GM21528 (cell line): ENCODE data around the gene PFDN1.
"Not testable (repeated sequence)": the region's sequence is repeated elsewhere in the genome, so short reads cannot be mapped to it uniquely, and the experiment has no call there.

Experiments
- ATAC-seq: cut with Tn5 transposase; IDR thresholded peaks from one replicate; pipeline ENCODE4 v1.9.1; 2021; ENCODE audit warnings: mild to moderate bottlenecking, moderate library complexity; ENCODE audit not compliant: unreplicated experiment, low FRiP score

PFDN1 gene

DNA sequence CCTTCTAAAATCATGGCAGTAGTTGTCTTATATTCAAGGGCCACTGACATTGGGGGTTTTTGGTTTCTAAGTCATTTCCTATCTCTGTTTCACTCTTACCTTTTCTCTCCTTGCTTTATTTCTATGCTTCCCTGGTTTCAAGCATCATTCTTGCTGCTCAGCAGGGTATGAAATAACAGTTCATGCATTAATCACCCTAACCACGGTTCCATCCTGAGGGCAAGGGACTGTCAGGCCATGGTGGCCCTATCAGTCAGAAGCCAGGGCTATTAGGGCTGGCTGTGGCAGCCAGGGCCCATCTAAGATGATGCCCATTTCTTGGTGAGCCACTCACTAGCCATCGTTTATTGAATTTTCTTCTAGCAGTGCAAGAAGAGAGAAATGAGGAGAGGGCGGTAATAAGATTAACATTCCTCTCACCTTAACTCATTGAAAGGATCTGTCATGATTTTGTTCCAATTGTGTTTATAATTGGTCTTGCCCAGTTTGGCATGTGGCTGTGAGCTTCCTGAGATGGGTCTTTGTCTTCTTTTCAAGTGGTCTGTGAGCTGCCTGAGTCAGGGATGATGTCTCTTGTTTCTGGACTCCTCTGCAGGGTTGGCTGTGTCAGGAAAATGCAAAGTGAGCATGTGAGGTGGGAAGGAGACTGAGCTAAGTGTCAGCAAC lies 82.7 kb downstream of the PFDN1 start:
- ATAC-seq = peak; percentile 52

DNA sequence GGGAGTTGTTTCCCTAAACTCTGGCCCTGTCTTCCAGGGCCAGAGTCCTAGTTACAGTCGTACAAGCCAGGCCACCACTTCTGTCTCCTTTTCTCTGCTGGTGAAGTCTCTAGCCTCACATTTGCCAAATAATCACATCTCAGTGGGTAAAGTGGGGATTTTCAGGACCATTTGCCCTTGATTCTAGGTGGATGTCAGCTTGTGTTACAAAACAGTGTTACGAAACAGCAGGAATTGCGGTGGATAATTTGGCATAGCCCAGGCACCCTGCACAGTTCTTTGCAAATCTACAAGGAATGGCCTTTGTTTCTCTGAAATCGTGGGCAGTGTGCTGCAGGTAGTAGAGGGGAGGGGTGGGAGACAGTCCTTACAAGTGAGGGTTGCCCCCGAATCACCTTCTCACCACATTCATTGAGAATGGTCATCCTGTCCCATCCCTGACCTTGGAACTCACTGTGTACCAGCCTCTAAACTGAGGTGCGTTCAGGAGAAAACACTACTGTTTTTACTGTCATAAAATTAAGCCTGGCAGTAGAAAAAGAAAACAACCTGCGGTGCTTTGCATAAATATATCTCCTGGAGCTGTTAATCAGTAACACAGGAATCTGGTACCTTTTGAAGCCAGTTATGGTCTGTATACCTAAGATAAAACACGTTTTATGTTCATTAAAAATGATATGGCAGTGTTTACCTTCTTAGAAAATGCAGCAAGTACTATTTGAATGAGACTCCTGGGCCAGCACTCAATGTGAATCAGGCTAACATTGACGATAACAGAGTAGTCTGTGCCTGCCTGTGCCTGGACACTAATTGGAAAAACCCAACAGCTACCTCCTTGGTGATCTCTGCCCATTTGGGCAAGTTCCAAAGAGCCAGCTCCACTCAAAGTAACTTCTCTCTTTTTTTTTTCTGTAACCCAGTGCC lies 83.6 kb downstream of the PFDN1 start:
- ATAC-seq = peak; percentile 23

GRCh38 chr5:140217299-140218026 lies 85.4 kb downstream of the PFDN1 start:
- ATAC-seq = no peak

DNA sequence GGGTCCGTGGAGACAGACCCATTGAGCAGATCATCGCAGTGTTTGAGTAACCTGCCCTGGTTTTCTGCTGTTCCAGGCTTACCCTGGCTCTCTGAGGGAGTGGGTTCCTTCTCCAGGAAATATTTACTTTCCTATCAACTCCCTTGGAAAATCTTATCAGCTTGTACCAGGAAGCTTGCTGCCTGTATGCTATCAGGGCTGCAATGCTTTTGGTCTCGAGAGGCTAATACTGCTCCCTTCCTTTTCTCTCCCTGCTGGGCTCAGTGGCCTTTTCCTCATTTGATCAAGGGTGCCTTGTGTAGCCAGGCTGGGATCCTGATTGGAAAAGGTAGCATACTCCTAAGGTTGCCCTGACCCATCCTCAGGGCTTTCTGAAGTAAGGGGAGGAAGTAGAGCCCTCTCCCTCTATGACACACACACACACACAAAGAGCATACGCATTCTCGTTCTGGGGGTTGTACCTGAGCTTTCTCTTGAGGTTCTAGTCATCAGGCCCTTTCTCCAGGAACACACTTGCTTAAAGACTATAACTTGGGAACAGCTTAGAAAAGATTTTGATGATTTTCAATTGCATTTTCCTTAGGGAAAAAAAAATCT lies 86.3 kb downstream of the PFDN1 start:
- ATAC-seq = no peak

DNA sequence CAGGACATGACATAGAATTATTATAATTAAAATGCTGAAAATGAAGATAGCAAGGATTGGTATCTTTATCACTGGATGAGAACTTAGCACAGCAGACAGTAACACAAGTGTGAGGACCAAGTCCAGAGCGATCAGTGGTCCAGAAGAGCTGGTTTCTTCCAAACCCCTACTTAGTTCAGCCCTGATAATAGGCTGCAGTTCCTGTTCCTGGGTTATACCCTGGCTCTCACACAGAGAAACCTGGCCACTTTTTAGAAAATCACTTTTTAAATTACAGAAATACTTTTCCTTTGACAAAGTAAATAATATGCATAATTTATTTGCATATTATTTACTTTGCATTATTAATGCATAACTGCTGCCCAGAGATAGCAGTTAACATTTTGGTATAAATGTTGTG lies 87.6 kb downstream of the PFDN1 start:
- ATAC-seq = no peak

- no peak for ATAC-seq
Observed at GRCh38 chr5:140214831-140215230, 88.1 kb downstream of the PFDN1 start.

- no peak for ATAC-seq
Observed at GRCh38 chr5:140213370-140213983, 89.4 kb downstream of the PFDN1 start.

DNA sequence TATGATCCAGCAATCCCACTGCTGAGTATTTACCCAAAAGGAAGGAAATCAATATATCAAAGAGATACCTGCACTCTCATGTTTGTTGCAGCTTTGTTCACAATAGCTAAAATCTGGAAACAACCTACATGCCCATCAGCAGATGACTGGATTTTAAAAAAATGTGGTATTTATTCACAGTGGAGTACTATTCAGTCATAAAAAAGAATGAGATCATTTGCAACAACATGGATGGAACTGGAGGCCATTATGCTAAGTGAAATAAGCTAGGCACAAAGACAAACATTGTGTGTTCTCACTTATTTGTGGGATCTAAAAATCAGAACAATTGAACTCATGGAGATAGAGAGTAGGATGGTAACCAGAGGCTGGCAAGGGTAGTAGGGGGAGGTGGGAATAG lies 94.8 kb downstream of the PFDN1 start:
- no peak for ATAC-seq

- ATAC-seq = peak; percentile 68
Observed at GRCh38 chr5:140207250-140207964, 95.5 kb downstream of the PFDN1 start.

DNA sequence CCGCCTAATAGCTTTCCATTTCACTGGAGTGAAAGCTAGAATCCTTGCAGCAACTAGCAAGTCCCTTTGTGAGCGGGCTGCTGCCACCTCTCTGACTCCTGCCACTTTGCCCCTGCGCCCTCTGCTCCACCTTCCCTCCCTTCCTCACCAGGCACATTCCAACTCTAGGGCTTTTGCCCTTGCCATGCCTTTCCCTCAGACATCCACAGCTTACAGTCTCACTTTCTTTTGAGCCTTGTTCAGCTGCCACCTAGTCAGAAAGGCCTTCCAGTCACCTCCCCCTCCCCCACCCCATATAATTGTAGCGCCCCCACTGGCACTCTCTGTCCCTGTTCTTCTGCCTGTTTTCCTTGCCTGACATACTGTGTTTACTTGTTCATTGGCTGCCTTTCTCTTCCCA lies 96.9 kb downstream of the PFDN1 start:
- ATAC-seq = no peak

- ATAC-seq = no peak
Observed at GRCh38 chr5:140205216-140205615, 97.7 kb downstream of the PFDN1 start.

GRCh38 chr5:140202610-140203009 lies 100.3 kb downstream of the PFDN1 start:
- no peak for ATAC-seq

GRCh38 chr5:140202078-140202477 lies 100.8 kb downstream of the PFDN1 start:
- no peak for ATAC-seq

- ATAC-seq = not testable (repeated sequence)
Observed at GRCh38 chr5:140198915-140199314, 104.0 kb downstream of the PFDN1 start.

GRCh38 chr5:140197023-140197422 lies 105.9 kb downstream of the PFDN1 start:
- ATAC-seq = no peak

DNA sequence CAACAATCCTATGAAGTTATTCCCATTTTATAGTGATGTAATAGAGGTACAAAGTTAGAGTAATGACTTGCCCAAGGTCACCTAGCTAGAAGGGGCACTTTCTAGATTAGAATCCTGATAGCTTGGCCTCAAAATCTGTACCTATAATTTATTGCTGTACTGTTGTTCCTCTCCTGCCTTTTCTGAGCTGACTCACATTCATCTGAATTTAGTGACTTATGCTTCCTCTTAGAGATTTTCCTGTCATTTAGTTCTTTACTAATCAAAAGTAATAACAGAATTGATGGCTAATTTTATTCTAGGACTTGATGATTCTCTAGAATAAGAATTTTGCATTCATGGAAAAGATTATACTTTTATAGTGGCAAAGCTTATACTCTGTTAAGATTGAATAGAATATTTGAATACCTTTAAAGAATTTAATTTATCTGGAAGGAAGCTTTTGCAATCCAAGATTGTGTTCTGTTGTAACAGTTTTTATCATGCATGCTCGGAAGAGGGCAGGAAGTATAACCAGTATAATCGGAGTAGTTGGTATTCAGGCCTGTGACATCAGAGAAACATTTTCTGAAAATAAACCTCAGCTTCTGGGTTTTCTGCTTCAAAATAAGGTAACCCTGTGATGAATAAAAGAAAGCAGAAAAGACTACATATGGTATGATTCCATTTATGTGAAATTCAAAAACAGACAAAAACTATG lies 106.6 kb downstream of the PFDN1 start:
- ATAC-seq = no peak
